K562 (cell line): ENCODE measurements around the gene AGPAT2.

Source experiments
- CHCHD3 ChIP-seq: fragments of 250-450 bp; sonication (Bioruptor Pico); IDR thresholded peaks from 2 replicates; pipeline ENCODE4 v2.1.2; 2022; ENCODE audit warnings: mild to moderate bottlenecking
- FOXK2 ChIP-seq, 2 experiments: fragments of 450-650 bp; IDR thresholded peaks in 1 of 2; conservative IDR thresholded peaks in 1 of 2; 2 replicates each; pipeline ENCODE4 v1.6.1; 2016; ENCODE audit warnings: low read depth in 2 of 2, mild to moderate bottlenecking in 1 of 2
- HCFC1 ChIP-seq: IDR thresholded peaks from 2 replicates; pipeline ENCODE4 v1.6.1; 2012; ENCODE audit warnings: low read depth, low read length, improper control_type of control experiment
- KLF13 ChIP-seq: fragments of 450-650 bp; IDR thresholded peaks from 2 replicates; pipeline ENCODE4 v1.6.1; 2016; ENCODE audit warnings: missing genetic modification characterization, low read depth, mild to moderate bottlenecking, missing compliant biosample characterization, moderate library complexity, borderline replicate concordance
- NFE2 ChIP-seq: IDR thresholded peaks from 2 replicates; pipeline ENCODE4 v1.6.1; 2014; ENCODE audit warnings: antibody characterized with exemption, low read depth
- NFIC ChIP-seq: fragments of 450-650 bp; IDR thresholded peaks from 2 replicates; pipeline ENCODE4 v1.6.1; 2017; ENCODE audit warnings: mild to moderate bottlenecking, inconsistent platforms
- POLR2AphosphoS5 ChIP-seq: IDR thresholded peaks from 2 replicates; pipeline ENCODE4 v1.6.1; 2011; ENCODE audit warnings: mild to moderate bottlenecking, low read depth, low read length, moderate library complexity; ENCODE audit not compliant: control insufficient read depth, insufficient read depth
- RAD21 ChIP-seq, 2 experiments: fragments of 250-450 bp in 1 of 2; fragments of 450-650 bp in 1 of 2; sonication (Bioruptor Pico) in 1 of 2; formaldehyde crosslinking in 1 of 2; IDR thresholded peaks in 1 of 2; conservative IDR thresholded peaks in 1 of 2; 2 replicates each; pipeline versions ENCODE4 v1.4.0 to v1.8.0; 2020 to 2022; ENCODE audit warnings: mild to moderate bottlenecking in 2 of 2, moderate library complexity in 1 of 2
- ZNF239 ChIP-seq: fragments of 250-450 bp; sonication (Bioruptor Pico); IDR thresholded peaks from 2 replicates; pipeline ENCODE4 v1.4.0; 2020; ENCODE audit warnings: mild to moderate bottlenecking
- ZNF274 ChIP-seq: IDR thresholded peaks from 2 replicates; pipeline ENCODE4 v1.6.1; 2011; ENCODE audit warnings: low read depth, mild to moderate bottlenecking, low read length, moderate library complexity, borderline replicate concordance
- ZNF75A ChIP-seq: fragments of 450-650 bp; formaldehyde crosslinking; IDR thresholded peaks from 2 replicates; pipeline ENCODE4 v1.4.0; 2020; ENCODE audit warnings: mild to moderate bottlenecking
- ZNF766 ChIP-seq: fragments of 200-800 bp; sonication (Bioruptor generic); conservative IDR thresholded peaks from 2 replicates; pipeline ENCODE4 v1.6.1; 2016; ENCODE audit warnings: missing genetic modification characterization, missing compliant biosample characterization
- TF ChIP-seq, protein P1 (sequence below): sonication (generic); formaldehyde crosslinking; IDR thresholded peaks from 2 replicates; pipeline ENCODE4 v1.8.0; 2022; ENCODE audit warnings: missing genetic modification reagents, mild to moderate bottlenecking, borderline replicate concordance
- TF ChIP-seq, protein P2 (sequence below), 3 experiments: IDR thresholded peaks in 2 of 3; conservative IDR thresholded peaks in 1 of 3; 2 replicates each; pipeline ENCODE4 v1.5.1; 2011 to 2012; ENCODE audit warnings: low read length in 3 of 3, mild to moderate bottlenecking in 3 of 3, control low read depth in 2 of 3, improper control_type of control experiment in 1 of 3, inconsistent platforms in 1 of 3, low read depth in 1 of 3, mixed read lengths in 1 of 3, moderate library complexity in 1 of 3; ENCODE audit not compliant: insufficient read depth in 2 of 3

DNA sequence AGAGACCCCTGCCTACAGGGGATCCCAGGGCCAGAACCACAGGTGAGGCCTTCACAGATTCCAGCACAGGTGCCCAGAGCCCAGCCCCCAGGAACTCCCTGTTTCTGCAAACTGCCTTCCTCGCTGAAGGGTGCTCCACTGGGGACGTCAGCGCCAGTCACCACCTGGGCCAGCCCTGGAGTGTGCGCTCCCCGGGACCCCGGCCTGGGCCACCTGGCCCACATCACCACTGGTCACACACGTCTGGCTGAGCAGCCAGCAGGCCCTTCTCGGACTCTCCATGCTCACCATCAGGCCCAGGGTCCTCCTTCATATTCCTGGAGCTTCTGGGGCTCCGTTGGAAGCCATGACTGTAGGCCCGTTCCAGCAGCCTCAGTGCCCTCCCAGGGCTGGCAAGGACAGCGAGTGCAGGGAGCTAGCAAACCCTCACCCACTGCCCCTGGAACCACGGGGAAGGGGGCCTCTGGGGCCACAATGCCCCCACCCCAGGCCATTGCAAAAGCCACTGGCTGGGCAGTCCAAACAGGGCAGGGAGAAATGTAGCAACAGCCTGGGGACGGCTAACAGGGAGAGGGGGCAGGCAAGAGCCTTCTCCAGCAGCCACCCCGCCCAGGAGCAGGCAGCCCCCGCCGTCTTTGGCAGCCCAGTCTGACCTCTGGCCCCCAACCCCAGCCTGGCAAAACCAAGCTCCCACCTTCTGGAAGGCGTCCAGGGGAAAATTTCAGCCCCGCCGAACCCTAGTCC is 1.3 kb downstream of the AGPAT2 start:
- TF ChIP-seq NFIC (no peak), POLR2AphosphoS5 (no peak), NFE2 (no peak), ZNF239 (CRISPR knock-in tag) (no peak), FOXK2 (conservative IDR thresholded peaks at IDR 0.05 in 1 of 2, IDR thresholded peaks at IDR 0.05 in 1 of 2; ENCODE audit: low read depth in 2 of 2) (no peak), ZNF766 (CRISPR knock-in tag) (no peak), KLF13 (tag) (no peak), CHCHD3 (CRISPR knock-in tag) (no peak), HCFC1 (no peak), ZNF75A (CRISPR knock-in tag) (no peak), ZNF274 (no peak), RAD21 (CRISPR knock-in tag; conservative IDR thresholded peaks at IDR 0.05 in 1 of 2, IDR thresholded peaks at IDR 0.05 in 1 of 2) (no peak)
- TF ChIP-seq, protein P1, sequence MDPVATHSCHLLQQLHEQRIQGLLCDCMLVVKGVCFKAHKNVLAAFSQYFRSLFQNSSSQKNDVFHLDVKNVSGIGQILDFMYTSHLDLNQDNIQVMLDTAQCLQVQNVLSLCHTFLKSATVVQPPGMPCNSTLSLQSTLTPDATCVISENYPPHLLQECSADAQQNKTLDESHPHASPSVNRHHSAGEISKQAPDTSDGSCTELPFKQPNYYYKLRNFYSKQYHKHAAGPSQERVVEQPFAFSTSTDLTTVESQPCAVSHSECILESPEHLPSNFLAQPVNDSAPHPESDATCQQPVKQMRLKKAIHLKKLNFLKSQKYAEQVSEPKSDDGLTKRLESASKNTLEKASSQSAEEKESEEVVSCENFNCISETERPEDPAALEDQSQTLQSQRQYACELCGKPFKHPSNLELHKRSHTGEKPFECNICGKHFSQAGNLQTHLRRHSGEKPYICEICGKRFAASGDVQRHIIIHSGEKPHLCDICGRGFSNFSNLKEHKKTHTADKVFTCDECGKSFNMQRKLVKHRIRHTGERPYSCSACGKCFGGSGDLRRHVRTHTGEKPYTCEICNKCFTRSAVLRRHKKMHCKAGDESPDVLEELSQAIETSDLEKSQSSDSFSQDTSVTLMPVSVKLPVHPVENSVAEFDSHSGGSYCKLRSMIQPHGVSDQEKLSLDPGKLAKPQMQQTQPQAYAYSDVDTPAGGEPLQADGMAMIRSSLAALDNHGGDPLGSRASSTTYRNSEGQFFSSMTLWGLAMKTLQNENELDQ = no peak
- TF ChIP-seq, protein P2, sequence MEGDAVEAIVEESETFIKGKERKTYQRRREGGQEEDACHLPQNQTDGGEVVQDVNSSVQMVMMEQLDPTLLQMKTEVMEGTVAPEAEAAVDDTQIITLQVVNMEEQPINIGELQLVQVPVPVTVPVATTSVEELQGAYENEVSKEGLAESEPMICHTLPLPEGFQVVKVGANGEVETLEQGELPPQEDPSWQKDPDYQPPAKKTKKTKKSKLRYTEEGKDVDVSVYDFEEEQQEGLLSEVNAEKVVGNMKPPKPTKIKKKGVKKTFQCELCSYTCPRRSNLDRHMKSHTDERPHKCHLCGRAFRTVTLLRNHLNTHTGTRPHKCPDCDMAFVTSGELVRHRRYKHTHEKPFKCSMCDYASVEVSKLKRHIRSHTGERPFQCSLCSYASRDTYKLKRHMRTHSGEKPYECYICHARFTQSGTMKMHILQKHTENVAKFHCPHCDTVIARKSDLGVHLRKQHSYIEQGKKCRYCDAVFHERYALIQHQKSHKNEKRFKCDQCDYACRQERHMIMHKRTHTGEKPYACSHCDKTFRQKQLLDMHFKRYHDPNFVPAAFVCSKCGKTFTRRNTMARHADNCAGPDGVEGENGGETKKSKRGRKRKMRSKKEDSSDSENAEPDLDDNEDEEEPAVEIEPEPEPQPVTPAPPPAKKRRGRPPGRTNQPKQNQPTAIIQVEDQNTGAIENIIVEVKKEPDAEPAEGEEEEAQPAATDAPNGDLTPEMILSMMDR (IDR thresholded peaks at IDR 0.05 in 2 of 3, conservative IDR thresholded peaks at IDR 0.05 in 1 of 3; ENCODE audit: insufficient read depth in 2 of 3, low read depth in 1 of 3, low read length in 3 of 3) = no peak
